HG03469 (cell line): Measurements from ENCODE around the gene XRCC4.
"Not testable (repeated sequence)": the region's sequence is repeated elsewhere in the genome, so short reads cannot be mapped to it uniquely, and the experiment has no call there.

ENCODE experiments used
- ATAC-seq: cut with Tn5 transposase; IDR thresholded peaks from one replicate; pipeline ENCODE4 v1.9.1; 2021; ENCODE audit warnings: mild to moderate bottlenecking, moderate library complexity, moderate number of reproducible peaks; ENCODE audit not compliant: unreplicated experiment

XRCC4 gene

DNA sequence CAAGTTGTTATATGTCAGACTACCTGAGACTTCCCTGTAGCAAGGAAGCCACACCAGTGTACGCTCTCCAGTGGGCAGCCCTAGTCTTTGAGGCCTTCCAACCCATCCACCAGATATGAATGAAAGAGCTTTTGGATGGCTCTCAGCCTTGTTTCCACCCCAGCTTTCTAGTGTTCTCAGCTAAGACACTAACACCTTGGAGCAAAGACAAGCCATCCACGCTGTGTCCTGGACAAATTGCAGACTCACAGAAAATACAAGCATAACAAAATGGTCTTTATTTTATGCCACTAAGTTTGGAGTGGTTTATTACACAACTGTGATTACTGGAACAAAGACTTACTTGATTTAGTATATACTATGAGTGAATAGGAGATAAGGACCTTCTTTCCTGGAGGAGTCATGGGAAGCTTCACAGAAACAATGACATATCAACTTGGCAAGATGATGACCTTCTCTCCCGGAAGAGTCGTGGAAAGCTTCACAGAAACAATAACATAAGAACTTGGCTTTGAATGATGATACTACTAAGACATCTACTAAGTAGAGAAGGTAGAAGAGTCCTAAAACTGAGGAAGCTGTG is 260.2 kb downstream of the XRCC4 start:
- ATAC-seq: no peak

DNA sequence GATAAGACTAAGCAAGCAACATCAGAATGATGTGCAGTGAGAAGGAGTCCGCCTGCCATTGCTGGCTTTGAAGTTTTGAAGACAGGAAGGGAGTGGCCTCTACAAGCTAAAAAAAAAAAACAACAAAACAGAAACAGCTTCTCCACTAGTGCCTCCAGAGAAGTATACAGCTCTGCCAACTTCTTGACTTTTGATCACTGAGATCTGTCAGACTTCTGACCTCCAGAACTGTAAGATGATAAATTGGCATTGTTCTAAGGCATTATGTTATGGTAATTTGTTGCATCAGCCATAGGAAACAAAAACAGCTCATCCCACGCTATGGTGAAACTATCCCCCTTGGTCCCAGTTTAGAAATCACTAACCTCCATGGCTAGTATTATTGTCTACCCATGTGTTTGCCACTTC is 263.2 kb downstream of the XRCC4 start:
- ATAC-seq: no peak

DNA sequence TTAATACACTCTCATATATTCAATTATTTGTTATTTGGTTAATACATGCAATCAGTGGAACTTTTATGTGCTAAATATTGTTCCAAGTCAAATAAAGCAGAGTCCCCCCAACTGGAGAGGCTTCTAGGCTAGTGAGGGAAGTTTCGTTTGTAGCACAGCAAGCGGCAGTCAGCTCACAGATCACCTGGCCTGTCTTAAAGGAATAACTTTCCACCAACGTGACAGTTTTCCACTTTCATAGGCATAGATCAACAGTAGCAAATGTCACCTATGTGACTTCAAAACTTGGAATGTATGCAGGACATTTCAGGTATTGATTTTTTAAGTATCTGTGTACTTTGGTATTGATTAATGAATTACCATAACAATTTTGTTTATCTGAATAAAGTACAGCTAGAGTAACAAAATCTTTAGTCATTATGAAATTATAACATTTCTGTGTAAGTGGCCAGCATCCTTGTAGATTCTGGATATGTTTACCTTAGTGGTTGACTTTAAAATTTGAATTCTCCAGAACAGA is 264.5 kb downstream of the XRCC4 start:
- no peak for ATAC-seq

DNA sequence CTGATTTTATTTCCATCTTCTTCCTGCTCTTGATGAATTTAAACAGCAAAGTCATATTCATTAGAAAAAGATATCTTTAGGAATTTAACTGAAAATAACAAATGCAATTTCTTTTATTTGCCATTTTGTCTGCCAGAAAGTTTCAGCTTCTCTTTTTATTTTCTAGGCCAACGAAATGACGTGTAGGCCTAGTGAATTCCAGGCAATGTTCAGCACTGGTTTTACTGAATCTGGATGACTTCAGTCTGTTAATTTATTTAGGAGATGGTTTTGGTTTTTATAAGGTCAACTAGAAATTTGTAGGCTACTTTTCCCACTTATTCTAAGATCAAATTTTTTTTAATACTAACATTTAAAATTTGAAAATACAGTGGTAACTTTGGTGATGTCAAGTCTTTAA is 265.1 kb downstream of the XRCC4 start:
- ATAC-seq: no peak

DNA sequence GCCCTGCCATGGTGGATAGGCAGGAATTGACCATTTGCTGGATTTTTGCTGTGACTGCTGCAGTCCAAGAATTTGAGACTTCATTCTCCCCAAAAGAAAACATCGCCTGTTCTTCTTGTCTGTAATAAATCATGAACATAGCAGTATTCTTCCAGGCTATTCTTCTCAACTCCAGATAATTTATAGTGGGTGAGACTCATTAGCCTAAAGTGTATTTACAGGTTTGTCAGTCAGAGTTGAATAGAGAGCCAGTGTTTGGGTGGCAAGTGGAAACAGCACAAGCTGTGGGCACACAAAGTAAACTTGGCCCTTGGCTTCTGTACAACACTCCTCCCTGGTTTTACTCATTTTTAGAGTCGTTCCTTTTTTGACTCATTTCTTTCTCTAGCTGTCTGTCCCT is 266.0 kb downstream of the XRCC4 start:
- ATAC-seq: no peak

DNA sequence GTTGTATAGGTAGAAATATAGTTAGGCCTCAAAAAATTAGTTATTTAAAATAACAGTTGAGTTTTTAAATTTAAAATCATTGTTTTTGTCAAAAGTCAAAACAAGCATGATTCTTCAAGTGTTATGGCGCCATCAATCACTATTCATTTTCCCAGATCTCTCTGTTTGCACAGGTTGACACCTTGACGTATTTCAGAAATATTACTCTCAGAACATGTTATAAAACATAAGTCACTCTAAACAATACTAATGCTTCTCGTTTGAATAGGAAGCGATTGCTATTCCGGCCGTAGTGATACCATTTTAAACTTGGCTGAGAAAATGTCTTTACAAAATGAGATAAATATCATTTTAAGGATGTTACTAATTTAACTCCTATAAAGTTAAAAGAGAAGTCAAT is 268.1 kb downstream of the XRCC4 start:
- ATAC-seq: no peak

DNA sequence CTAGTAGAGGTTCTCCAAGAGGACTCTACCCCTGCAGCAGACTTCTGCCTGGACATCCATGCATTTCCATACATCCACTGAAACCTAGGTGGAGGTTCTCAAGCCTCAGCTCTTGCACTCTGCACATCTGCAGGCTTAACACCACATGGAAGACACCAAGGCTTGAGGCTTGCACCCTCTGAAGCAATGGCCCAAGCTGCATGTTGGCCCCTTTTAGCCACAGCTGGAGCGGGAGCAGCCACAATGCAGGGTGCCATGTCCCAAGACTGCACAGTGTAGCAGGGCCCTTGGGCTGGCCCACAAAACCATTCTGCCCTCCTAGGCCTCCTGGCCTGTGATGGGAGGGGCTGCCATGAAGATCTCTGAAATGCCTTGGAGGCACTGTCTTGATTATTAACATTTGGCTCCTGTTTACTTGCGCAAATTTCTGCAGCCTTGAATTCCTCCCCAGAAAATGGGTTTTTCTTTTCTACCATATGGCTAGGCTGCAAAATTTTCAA is 271.0 kb downstream of the XRCC4 start:
- ATAC-seq: no peak

DNA sequence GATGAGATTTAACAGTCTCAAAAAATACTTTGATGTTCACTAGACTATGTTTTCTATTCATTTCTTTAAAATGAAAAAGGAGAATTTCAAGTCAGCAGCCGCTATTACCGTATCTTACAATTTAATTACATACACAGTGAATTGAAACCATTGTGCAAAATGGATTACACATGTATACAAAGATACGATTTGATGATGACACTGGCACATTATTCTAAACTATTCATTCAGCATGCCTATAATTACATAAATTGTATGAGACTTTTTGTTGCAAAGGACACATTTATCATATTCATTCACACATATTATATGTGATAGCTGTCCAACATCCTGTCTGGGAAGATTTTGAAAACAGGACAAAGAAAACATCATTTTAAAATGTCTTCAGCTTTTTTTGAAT is 275.9 kb downstream of the XRCC4 start:
- no peak for ATAC-seq

DNA sequence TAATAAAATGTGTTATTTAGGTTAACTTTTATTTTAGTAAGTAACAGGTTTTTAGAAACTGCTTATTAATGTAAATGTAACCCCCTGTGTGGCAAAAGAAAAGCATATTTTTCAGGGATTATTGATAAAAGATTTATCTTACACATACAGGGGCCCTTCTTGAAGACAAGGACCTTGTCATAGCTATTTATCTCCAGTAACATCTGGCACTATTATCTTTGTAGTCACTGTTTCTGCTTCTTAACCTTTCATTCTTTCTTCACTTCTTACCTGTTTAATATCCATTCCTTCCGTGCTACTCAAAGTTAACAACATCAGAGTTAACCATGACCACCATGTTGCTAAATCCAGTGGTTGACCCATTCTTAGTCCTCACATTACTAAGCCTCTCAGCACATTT is 276.4 kb downstream of the XRCC4 start:
- no peak for ATAC-seq

DNA sequence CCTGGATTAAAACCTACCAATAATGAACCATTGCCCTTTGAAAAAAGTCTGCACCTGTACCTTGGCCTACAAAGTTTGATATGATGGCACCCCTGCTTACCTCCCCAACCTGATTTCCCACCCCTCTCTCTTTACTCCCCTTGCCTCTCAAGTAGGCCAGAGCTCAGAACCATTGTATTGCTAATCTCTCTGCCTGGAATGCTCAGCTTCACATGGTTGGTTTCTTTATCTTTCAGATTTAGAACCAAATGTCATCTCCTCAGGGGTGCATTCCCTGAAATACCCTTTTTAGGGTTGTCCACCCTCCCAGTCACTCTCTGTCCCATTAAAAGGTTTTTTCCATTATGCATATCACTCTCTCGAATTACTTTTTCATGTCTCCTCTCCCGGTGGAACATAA is 277.6 kb downstream of the XRCC4 start:
- ATAC-seq: no peak

DNA sequence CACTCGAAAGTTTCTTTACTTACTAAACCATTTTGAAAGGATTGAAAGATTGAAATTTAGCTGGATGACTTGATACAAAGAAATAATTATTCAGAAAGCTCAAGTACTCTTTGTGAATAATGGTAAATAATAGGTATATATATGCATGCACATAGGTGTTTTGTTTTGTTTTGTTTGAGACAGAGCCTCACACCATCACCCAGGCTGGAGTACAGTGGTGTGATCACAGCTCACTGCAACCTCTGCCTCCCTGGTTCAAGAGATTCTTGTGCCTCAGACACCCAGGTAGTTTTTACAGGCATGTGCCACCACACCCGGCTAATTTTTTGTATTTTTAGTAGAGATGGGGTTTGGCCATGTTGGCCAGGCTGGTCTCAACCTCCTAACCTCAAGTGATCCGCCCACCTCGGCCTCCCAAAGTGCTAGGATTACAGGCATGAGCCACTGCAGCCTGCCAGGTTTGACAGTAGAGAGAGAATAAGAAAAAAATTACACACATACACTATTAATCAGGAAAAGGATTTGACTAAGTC is 278.2 kb downstream of the XRCC4 start:
- ATAC-seq: not testable (repeated sequence)

DNA sequence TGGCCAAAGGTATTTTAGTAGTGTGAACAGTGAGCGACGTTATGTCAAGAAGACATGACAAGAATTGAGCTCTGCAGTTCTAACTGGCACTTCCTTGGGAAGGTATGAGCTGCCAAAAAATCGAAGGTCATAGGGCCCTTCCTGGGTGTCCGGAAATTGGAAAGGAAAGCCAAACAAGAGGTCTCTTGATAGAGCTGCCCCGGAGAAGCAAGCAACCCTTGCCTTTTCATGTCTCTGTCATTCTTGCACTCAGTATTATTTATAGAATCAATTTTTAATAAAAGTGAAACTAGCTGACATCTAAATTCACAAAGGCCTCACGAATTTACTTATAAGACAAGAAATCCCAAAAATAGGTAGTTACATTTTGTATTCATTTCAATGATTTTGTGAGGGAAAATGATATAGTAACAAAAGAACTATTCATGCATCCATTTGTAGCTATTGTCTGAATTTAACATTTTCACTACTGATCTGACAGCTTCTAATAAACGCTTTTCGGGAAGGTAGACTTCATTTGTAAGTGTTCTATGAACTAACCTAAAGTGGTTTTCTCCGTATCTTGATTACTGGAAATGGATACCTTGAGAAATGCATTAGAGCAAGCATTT is 280.4 kb downstream of the XRCC4 start:
- ATAC-seq: no peak

DNA sequence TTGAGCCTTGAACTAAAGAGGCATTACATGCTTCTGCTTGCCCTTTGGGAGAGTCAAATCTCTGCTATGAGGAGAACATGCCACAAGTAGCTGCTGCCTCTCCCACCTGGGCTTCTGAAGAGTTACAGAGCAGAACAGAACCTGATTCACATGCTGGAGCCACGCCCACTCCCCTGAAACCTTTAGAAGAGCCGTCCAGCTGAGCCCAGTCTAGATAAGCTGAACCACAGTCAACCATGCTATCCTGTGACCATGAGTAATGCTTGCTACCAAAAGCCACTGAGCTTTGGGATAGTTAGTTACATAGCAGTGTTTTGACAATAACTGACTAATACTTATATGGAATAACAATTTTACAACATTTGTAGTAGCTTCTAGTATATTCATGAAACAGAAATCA is 283.2 kb downstream of the XRCC4 start:
- no peak for ATAC-seq

DNA sequence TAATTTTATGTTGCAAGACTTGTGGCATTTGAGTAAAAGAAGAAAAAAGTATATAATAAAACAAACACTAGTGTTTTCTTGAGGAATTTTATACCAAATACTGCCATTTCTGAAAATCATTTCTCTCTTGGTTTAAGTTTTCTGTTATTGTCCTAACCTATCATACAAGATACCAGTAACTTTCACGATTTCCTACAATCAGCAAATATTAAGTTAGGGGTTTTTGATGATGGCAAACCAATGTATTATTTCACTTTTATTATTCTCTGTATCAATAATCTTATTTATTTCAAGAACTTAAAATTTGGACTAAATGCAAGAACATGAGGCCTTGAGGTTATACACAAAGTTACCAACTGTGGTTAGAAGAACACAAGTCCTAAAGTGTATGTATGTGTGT is 285.2 kb downstream of the XRCC4 start:
- ATAC-seq: no peak

DNA sequence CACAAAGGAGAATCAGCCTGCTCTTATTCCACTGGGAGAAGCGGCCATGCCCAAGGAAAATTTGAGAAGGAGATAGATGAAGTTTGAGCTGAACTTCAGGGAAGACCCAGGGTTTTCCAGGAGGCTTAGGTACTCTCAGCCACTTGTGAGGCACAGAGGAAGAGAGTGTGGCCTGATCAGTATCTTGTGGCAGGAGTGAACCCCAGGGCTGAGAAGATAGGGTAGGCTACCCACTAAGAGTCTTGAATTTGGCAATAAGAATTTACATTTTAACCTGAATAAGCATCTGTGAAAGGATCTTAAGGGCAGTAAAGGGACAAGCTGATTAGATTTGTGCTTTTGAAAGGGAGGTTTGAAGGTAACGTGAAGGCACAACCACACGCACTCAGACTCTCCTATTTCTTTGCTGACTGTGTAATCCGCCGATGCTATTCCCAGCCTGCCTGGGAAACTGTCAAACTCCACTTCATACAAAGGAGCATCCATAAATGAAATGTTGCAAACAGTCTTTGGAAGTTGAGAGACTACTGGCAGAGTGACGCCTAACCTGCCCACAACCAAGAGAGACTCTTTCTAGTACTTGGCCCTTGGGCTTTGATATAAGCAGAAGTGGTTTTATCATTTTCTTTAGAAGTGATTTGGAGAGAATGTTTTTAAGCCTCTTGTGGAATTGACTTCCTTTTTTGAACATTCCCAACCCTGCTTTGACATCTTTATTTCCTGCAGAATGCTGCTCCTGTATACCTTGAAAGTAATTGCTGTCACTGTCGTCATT is 286.0 kb downstream of the XRCC4 start:
- no peak for ATAC-seq

DNA sequence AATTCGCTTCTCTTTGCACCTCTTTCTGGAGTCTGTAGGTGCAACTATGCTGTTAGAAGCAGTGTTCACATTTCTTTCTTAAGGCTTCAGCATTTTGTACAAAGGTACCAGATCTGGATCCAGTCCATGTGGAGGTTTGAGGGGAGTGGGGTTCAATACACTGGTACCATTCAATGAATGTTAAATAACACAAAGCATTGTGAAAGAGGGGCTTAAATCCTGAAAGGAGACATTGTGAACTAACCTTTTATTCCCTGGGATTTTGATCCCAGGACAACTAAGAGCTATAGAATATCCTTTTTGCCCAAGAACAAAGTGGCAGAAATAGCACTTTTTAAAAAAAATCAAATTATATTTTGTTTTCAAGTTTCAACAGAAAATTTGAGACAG is 286.5 kb downstream of the XRCC4 start:
- ATAC-seq: no peak

DNA sequence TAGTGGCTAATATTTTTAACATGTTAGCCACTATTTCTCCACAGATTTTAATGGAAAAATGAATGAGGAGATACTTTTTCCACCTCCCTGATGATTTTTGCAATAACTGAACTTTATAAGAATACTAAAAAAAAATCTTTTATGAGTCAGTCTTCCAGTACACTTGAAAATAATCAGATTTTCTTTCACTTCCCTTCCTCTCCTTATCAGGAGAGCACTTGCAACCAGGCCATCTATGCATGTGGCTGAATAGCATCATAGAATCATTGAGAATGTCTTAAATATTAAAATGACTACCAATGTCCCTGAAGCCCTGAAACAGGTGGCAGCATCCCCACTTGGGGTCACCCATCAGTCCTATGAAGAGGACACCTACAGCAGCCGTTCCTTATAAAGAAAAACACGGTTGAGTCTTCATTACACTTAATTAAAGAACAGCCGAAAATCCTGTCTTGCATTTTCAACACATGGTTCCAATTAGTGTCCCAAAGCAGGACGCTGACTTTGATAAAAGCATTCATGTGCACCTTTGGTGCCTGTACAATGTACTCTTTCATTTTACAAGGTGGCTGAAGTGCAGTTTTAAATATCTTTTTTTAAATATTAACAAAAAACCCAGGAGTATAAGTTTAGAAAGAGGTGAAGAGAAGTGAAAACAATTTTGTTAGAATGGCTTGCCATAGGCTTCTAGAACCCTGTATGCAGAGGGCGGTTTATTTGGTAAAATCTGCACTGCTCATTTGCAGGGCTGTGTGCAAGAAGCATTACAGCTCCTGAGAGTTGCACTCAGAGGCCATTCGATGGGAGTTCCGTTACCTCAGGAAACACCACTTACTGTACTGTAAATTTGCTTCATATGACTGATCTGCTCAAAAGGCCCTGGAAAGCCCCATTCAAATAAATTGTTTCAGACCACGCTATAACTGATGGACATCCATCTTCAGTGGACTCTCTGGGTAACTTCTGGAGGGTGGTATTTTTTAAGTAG is 287.3 kb downstream of the XRCC4 start:
- peak; percentile 49 for ATAC-seq

DNA sequence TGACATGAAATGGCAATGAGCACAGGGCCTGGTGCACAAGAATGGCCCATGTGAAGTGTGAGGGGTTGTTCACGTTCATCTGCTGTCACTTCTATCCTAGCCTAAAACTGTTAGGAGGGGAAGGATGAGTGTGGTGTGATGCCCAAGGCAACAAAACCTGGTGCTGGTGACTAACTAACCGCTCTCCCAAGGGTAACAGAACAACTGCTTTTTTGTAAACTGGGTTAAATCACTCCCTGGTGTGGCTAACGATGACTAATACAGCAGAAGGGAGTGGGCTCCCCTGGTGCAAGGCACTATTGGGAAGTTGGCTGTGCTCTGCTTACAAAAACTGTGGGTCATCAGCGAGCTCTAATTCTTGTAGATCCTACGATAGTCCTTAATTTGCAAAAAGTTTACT is 291.0 kb downstream of the XRCC4 start:
- peak; percentile 35 for ATAC-seq

DNA sequence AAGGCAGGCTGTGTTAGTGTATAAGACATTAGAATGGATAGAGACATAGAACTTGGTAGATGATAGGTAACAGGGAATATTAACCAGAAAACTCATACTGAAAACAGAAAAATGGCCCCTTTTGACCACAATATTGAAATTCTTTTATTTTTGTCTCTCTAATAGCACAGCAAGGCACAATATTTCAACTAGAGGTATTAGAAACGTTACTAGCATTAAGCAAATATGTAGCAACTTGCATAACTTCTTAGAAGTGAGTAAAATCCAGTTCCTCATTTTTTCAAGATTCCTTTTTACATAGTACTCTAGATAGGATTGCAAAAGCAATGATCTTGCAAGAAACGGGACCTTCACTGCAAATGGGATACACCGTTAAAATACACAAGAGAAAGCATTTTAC is 291.5 kb downstream of the XRCC4 start:
- ATAC-seq: peak; percentile 35

DNA sequence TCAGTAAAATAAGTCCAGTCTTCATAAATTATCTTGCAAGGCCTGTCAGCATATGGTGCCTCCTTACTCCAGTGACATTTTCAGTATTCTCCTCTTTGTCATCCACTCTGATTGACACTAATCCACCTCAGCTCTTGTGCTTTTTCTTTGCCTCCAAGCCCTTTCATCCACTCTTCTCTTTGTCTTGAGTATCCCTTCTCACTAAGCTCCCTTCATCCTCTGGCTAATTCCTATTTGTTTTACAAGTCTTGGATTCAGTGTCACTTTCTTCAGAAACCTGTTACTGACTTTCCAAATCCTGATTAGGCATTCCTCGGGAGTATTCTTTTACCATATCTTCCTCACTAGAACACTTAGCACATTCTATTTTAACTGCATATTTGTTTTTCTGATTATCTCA is 293.6 kb downstream of the XRCC4 start:
- ATAC-seq: no peak

DNA sequence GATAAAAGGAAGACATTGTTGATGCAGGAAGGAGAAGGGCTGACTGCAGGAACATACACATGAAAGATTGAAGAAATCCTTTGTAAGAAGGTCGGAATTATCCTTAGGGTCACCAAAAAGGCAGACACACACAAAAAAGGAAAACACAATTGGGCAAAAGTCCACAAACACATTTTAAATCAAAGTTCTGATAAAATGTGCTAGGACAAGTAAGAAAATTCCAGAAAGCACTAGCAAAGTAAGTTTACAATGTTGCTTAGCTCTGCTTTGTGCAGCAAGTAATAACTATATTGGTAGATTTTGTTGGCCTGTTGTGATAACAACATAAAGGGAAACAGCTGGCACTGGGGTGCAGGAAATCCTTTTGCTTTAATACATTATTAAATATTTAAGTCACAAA is 294.4 kb downstream of the XRCC4 start:
- no peak for ATAC-seq
